ENCODE measurements around the gene HTR3B. TPM values are rescaled to one million over a fixed set of nuclear protein-coding genes. Genes with fewer than 3 reads are reported as not detected.
"Not testable (repeated sequence)": the region's sequence is repeated elsewhere in the genome, so short reads cannot be mapped to it uniquely, and the experiment has no call there.

The HTR3B gene
- total RNA-seq, 1 donor from 2014 or later = not detected

GRCh38 chr11:113877670-113878055, 26.9 kb upstream of the HTR3B start:
- intact Hi-C loops (cut with DNase I) = loop anchor here (10.0 kb wide), 1 partner anchor 73 kb away; no protein-coding TSS in a partner anchor
- DNase-seq (ENCODE audit: missing footprints) = no peak
- no peak for ATAC-seq

- ATAC-seq; DNase-seq (ENCODE audit: missing footprints): not testable (repeated sequence)
- intact Hi-C loops (cut with DNase I) = loop anchor here (10.0 kb wide), 1 partner anchor 75 kb away; no protein-coding TSS in a partner anchor
Observed at GRCh38 chr11:113879446-113879845, 25.1 kb upstream of the HTR3B start.

GRCh38 chr11:113880971-113881370, 23.6 kb upstream of the HTR3B start:
- no peak for ATAC-seq
- intact Hi-C loops (cut with DNase I) = no loop called here
- DNase-seq (ENCODE audit: missing footprints) = no peak

GRCh38 chr11:113881856-113882255, 22.7 kb upstream of the HTR3B start:
- intact Hi-C loops (cut with DNase I) = no loop called here
- DNase-seq (ENCODE audit: missing footprints) (no peak), ATAC-seq (no peak)

- intact Hi-C loops (cut with DNase I) = no loop called here
- ATAC-seq (no peak), DNase-seq (ENCODE audit: missing footprints) (peak; percentile 50)
Observed at GRCh38 chr11:113884361-113884836, 20.2 kb upstream of the HTR3B start.

- intact Hi-C loops (cut with DNase I) = no loop called here
- ATAC-seq = no peak
- DNase-seq (ENCODE audit: missing footprints) = no peak
Observed at GRCh38 chr11:113885897-113886296, 18.7 kb upstream of the HTR3B start.

GRCh38 chr11:113888848-113889247, 15.7 kb upstream of the HTR3B start:
- no peak for ATAC-seq
- intact Hi-C loops (cut with DNase I) = no loop called here
- no peak for DNase-seq (ENCODE audit: missing footprints)

GRCh38 chr11:113894421-113894996, 10.1 kb upstream of the HTR3B start:
- intact Hi-C loops (cut with DNase I) = loop anchor here (10.0 kb wide), 1 partner anchor 140 kb away; no protein-coding TSS in a partner anchor
- no peak for DNase-seq (ENCODE audit: missing footprints)
- ATAC-seq = peak; percentile 50

GRCh38 chr11:113895367-113896155, 9.0 kb upstream of the HTR3B start:
- DNase-seq (ENCODE audit: missing footprints) (no peak), ATAC-seq (peak; percentile 53)
- intact Hi-C loops (cut with DNase I) = loop anchor here (1.0 to 10.0 kb wide), 3 partner anchors 82 to 367 kb away; partner anchors contain the start of gene HTR3A

- peak; percentile 62 for ATAC-seq
- intact Hi-C loops (cut with DNase I) = loop anchor here (1.0 to 10.0 kb wide), 3 partner anchors 81 to 366 kb away; partner anchors contain the start of gene HTR3A
- no peak for DNase-seq (ENCODE audit: missing footprints)
Observed at GRCh38 chr11:113896156-113896879, 8.3 kb upstream of the HTR3B start.

GRCh38 chr11:113901141-113901540, 3.5 kb upstream of the HTR3B start:
- intact Hi-C loops (cut with DNase I) = no loop called here
- no peak for ATAC-seq
- no peak for DNase-seq (ENCODE audit: missing footprints)

GRCh38 chr11:113906038-113906437, 1.4 kb downstream of the HTR3B start:
- ATAC-seq (no peak), DNase-seq (ENCODE audit: missing footprints) (no peak)
- intact Hi-C loops (cut with DNase I) = no loop called here

GRCh38 chr11:113906516-113906915, 1.9 kb downstream of the HTR3B start:
- DNase-seq (ENCODE audit: missing footprints) (no peak), ATAC-seq (no peak)
- intact Hi-C loops (cut with DNase I) = no loop called here

GRCh38 chr11:113907152-113907551, 2.6 kb downstream of the HTR3B start:
- no peak for DNase-seq (ENCODE audit: missing footprints)
- intact Hi-C loops (cut with DNase I) = no loop called here
- no peak for ATAC-seq

GRCh38 chr11:113907681-113908080, 3.1 kb downstream of the HTR3B start:
- intact Hi-C loops (cut with DNase I) = no loop called here
- DNase-seq (ENCODE audit: missing footprints) (no peak), ATAC-seq (no peak)

- intact Hi-C loops (cut with DNase I) = no loop called here
- DNase-seq (ENCODE audit: missing footprints) (no peak), ATAC-seq (no peak)
Observed at GRCh38 chr11:113908098-113908497, 3.5 kb downstream of the HTR3B start.

GRCh38 chr11:113911491-113911890, 6.9 kb downstream of the HTR3B start:
- DNase-seq (ENCODE audit: missing footprints); intact Hi-C loops (cut with DNase I); ATAC-seq: not testable (repeated sequence)

- intact Hi-C loops (cut with DNase I) = no loop called here
- ATAC-seq (no peak), DNase-seq (ENCODE audit: missing footprints) (no peak)
Observed at GRCh38 chr11:113923572-113923971, 19.0 kb downstream of the HTR3B start.

Measured in Right ventricle myocardium inferior (tissue), 1 donor.